Sigmoid colon (tissue), 7 donors: Measurements from ENCODE around the gene AMZ2. TPM values are rescaled to one million over a fixed set of nuclear protein-coding genes. Genes with fewer than 3 reads are reported as not detected.
"Not testable (repeated sequence)": the region's sequence is repeated elsewhere in the genome, so short reads cannot be mapped to it uniquely, and the experiment has no call there.

ENCODE experiments used
- DNase-seq: peaks from one replicate; pipeline ENCODE4 v3.0.0-alpha.2; 2019
- H3K27ac ChIP-seq, 4 donors: fragments of 200-600 bp; sonication (generic); one replicate each; pipeline ENCODE4 v1.5.1; 2016 to 2019; ENCODE audit warnings: mild to moderate bottlenecking in 1 of 4
- H3K27me3 ChIP-seq, 3 donors: fragments of 200-600 bp; sonication (generic); one replicate each; pipeline ENCODE4 v1.5.1; 2019; ENCODE audit warnings: mild to moderate bottlenecking in 1 of 3
- H3K36me3 ChIP-seq, 4 donors: fragments of 200-600 bp; sonication (generic); one replicate each; pipeline ENCODE4 v1.5.1; 2016 to 2019
- H3K4me1 ChIP-seq, 4 donors: fragments of 200-600 bp; sonication (generic); one replicate each; pipeline ENCODE4 v1.5.1; 2017 to 2019
- H3K4me3 ChIP-seq, 4 donors: fragments of 200-600 bp; sonication (generic); one replicate each; pipeline ENCODE4 v1.5.1; 2017 to 2019; ENCODE audit warnings: mild to moderate bottlenecking in 2 of 4, moderate library complexity in 1 of 4
- H3K9me3 ChIP-seq, 4 donors: fragments of 200-600 bp in 3 of 4; sonication (generic) in 3 of 4; one replicate each; pipeline versions ENCODE4 v1.5.1 to v1.6.1; 2013 to 2019
- EP300 ChIP-seq, 4 donors: sonication (generic); formaldehyde crosslinking; IDR thresholded peaks; one replicate each; pipeline ENCODE4 v1.6.1; 2017; ENCODE audit warnings: antibody characterized with exemption in 4 of 4
- POLR2A ChIP-seq, 2 donors: fragments of 450-650 bp; IDR thresholded peaks; one replicate each; pipeline ENCODE4 v1.6.1; 2016; ENCODE audit warnings: antibody characterized with exemption in 2 of 2, mild to moderate bottlenecking in 2 of 2, moderate library complexity in 2 of 2
- POLR2AphosphoS5 ChIP-seq, 4 donors: sonication (generic); formaldehyde crosslinking; IDR thresholded peaks; one replicate each; pipeline ENCODE4 v1.6.1; 2017; ENCODE audit warnings: antibody characterized with exemption in 4 of 4
- WGBS, 2 donors: extraction: QIAGEN DNeasy Blood & Tissue Kit; methylation state at CpG; one replicate each; pipeline ENCODE4 v1.1.7; 2013; 5-methylcytosine and 5-hydroxymethylcytosine counted together
- intact Hi-C: fragments of 100-400 bp; cut with DNase I; formaldehyde crosslinking; loops from one replicate; pipeline ENCODE4 v1.15.1; 2023
- polyA plus RNA-seq, 3 donors: library from polyadenylated mRNA; stranded (reverse); fragments of 200-250 nt; gene quantifications; one replicate each; pipeline ENCODE4 v1.2.3, GENCODE V29; 2013
- total RNA-seq, 4 donors: library from RNA; depleted of rRNA; stranded (reverse); fragments of >200 nt; gene quantifications; one replicate each; pipeline ENCODE4 v1.1.0, GENCODE V29; 2016
- TF ChIP-seq, protein P1 (sequence below), 4 experiments: fragments of 450-650 bp in 3 of 4; fragments of 200-600 bp in 1 of 4; IDR thresholded peaks; one replicate each; pipeline ENCODE4 v1.5.1; 2016 to 2019; ENCODE audit warnings: antibody characterized with exemption in 4 of 4, mild to moderate bottlenecking in 3 of 4, moderate library complexity in 2 of 4
- donor health status: healthy with polysubstance abuse.
- donor health status: Bipolar disorder and iron deficiency.
- donor health status: healthy.

Gene AMZ2
- total and polyA plus RNA-seq, 7 donors, result 30.8 to 80.1 (median 55.9) TPM

DNA sequence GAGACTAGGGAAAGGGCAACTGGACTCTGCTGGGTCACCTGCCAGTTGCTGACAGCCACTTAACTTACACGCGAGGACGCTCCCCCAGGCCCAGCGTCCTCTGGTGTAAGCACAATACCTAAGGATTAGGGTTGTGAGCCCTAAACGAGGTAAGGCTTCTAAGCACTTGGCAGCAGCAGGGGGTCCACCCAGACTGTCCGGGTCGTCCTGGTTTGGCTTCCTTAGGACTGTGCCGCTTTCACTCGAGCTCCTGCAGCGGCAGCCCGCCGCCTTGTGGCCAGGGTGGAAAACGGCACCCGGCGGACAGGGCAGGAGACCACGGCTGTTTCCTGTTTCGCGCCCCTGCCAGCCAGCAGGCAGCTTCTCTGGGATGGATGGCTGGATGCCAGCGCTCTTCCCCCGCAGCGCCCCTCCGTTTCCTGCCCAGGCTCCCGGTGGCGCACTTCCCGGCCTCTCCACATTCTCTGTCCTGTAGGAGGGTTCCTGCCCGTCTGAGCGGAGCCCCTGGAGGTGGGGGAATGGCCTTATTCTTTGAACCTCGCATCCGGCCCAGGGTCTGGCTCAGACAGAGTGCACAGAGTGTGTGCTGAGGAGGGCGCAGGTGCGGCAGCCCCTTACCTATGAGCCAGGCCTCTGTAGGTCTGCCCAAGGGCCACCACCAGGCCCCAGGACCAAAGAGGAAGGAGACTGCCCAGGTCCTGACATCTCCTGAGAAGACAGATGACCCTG, 47.0 kb upstream of the AMZ2 start:
- 3% methylated on average over 31 of the region's 31 CpGs for WGBS, 2 donors
- Histone ChIP-seq H3K36me3 (no peaks in the 10 kb centered on the region), H3K27ac (no peak overlapping the region), H3K9me3 (no peaks in the 10 kb centered on the region), H3K4me3 (peak overlapping the region in 3 of 4 donors; percentile 22 to 30 (median 30)), H3K27me3 (peaks cover 48 to 64% (median 61%) of the 10 kb centered on the region in 3 donors), H3K4me1 (peaks cover 0 to 60% (median 59%) of the 10 kb centered on the region in 4 donors)
- peak; percentile 86 for DNase-seq
- intact Hi-C loops, result loop anchor here (1.0 kb wide), 1 partner anchor 29 kb away; no protein-coding TSS in a partner anchor
- TF ChIP-seq EP300 (IDR thresholded peaks at IDR 0.05) (no peak), POLR2A (IDR thresholded peaks at IDR 0.05) (no peak), POLR2AphosphoS5 (IDR thresholded peaks at IDR 0.05) (no peak)
- TF ChIP-seq, protein P1, sequence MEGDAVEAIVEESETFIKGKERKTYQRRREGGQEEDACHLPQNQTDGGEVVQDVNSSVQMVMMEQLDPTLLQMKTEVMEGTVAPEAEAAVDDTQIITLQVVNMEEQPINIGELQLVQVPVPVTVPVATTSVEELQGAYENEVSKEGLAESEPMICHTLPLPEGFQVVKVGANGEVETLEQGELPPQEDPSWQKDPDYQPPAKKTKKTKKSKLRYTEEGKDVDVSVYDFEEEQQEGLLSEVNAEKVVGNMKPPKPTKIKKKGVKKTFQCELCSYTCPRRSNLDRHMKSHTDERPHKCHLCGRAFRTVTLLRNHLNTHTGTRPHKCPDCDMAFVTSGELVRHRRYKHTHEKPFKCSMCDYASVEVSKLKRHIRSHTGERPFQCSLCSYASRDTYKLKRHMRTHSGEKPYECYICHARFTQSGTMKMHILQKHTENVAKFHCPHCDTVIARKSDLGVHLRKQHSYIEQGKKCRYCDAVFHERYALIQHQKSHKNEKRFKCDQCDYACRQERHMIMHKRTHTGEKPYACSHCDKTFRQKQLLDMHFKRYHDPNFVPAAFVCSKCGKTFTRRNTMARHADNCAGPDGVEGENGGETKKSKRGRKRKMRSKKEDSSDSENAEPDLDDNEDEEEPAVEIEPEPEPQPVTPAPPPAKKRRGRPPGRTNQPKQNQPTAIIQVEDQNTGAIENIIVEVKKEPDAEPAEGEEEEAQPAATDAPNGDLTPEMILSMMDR (IDR thresholded peaks at IDR 0.05), result peak; percentile 69 to 95 (median 84)

DNA sequence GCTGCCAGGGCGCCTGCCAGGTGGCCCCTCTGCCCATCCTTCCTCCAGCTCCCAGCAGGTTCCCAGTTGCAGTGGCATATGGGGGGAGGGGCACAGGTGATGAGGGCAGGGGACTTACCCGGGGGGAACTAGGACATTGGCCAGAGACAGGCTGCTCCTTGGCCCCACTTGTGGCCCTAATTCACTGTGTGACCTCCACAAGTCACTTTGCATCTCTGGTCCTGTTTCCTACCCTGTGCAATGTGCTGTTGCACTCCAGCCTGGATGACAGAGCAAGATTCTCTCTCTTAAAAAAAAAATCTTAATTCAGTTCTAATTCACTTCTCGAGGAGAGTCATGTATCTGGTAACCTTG, 46.4 kb upstream of the AMZ2 start:
- H3K27me3 ChIP-seq, result peaks cover 42 to 59% (median 55%) of the 10 kb centered on the region in 3 donors
- H3K4me3 ChIP-seq, H3K9me3 ChIP-seq, H3K36me3 ChIP-seq, H3K27ac ChIP-seq, intact Hi-C loops, DNase-seq: not testable (repeated sequence)
- peaks cover 0 to 60% (median 54%) of the 10 kb centered on the region in 4 donors for H3K4me1 ChIP-seq
- WGBS, 2 donors, result 37 to 53% methylated on average over 3 of the region's 3 CpGs

DNA sequence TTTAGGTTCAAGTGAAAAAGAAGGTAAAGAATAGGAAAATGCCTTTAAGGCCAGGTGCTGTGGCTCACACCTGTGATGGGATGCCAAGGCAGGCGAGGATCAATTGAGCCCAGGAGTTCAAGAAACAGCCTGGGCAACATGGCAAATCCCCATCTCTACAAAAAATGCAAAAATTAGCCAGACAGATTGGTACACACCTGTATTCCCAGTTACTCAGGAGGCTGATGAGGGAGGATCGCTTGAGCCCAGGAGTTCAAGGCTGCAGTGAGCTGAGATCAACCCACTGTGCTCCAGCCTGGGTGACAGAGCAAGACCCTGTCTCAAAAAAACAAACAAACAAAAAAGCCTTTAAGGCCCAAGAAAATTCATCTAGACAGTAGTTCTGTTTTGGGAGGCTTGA, 45.5 kb upstream of the AMZ2 start:
- Histone ChIP-seq H3K4me1 (peaks cover 0 to 60% (median 46%) of the 10 kb centered on the region in 4 donors), H3K27me3 (peaks cover 33 to 50% (median 46%) of the 10 kb centered on the region in 3 donors)
- H3K36me3 ChIP-seq, intact Hi-C loops, H3K4me3 ChIP-seq, H3K27ac ChIP-seq, DNase-seq, H3K9me3 ChIP-seq: not testable (repeated sequence)
- WGBS, 2 donors, result 70 to 94% methylated on average over 2 of the region's 2 CpGs

DNA sequence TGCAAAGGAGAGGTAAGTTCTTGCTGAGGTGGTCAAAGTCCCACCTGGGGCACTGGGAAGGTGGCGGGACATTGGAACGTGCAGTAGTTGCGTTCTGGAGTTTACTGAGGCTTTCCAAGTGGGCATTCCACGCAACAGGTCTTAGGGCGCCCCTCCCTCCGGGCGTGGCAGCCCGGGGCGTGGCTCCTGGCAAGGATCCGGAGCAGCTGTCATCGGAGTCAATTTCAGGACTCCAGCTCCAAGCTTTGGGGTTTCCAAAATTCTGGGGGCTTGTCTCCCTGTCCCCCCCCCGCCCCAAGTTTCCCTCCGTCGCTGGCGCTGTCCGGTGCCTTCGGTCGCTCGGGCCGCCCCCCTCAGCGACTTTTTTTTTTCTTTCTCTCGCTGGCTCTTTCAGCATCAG, 43.1 kb upstream of the AMZ2 start:
- Histone ChIP-seq H3K4me1 (peaks cover 0 to 35% (median 23%) of the 10 kb centered on the region in 4 donors), H3K4me3 (peak overlapping the region; percentile 66 to 96 (median 80)), H3K9me3 (no peaks in the 10 kb centered on the region), H3K27me3 (peaks cover 9 to 25% (median 22%) of the 10 kb centered on the region in 3 donors), H3K36me3 (peaks cover 0 to 1% (median 0%) of the 10 kb centered on the region in 4 donors), H3K27ac (peak overlapping the region; percentile 88 to 89 (median 88))
- no peak for DNase-seq
- WGBS, 2 donors, result 2 to 4% methylated on average over 22 of the region's 22 CpGs
- no peak for TF ChIP-seq POLR2A (IDR thresholded peaks at IDR 0.05)
- no peak for TF ChIP-seq POLR2AphosphoS5 (IDR thresholded peaks at IDR 0.05)
- TF ChIP-seq, protein P1 (IDR thresholded peaks at IDR 0.05), result no peak
- intact Hi-C loops, result loop anchor here (2.0 to 5.0 kb wide), 2 partner anchors 44 to 258 kb away; partner anchors contain the start of gene AMZ2

DNA sequence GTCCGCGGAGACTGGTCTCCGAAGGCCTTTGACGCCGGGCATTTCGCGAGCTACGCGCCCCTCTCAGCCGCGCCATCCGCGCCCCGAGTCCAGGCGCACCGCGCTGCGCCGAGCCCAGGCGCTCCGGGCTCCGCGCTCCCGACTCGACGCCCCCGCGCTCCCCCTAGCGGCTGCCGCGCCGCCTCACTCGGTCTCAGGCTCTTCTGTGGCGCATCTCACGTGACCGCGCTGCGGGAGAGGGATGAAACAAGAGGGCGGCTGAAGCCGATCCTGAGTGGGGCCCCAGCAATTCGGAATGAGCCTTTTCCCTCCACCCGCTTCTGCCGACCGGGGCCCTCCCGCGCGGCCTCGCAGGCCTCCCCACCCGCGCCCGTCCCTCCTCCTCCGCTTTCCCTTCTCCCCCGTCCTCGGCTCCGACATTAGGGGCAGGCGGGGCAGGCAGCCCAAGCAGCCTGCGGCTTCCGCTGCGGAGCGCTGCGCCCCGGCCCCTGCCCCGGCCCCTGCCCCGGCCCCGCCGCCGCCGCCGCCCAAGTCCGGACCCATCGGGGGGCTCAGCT, 42.5 kb upstream of the AMZ2 start:
- TF ChIP-seq, protein P1 (IDR thresholded peaks at IDR 0.05), result peak; percentile 44 to 96 (median 58)
- TF ChIP-seq POLR2AphosphoS5 (IDR thresholded peaks at IDR 0.05) (peak; percentile 82 to 91 (median 90)), EP300 (IDR thresholded peaks at IDR 0.05) (no peak), POLR2A (IDR thresholded peaks at IDR 0.05) (peak; percentile 28 to 53)
- Histone ChIP-seq H3K9me3 (no peaks in the 10 kb centered on the region), H3K27me3 (peaks cover 3 to 19% (median 16%) of the 10 kb centered on the region in 3 donors), H3K27ac (peak overlapping the region; percentile 88 to 89 (median 88)), H3K4me1 (peaks cover 0 to 30% (median 17%) of the 10 kb centered on the region in 4 donors), H3K36me3 (peaks cover 0 to 7% (median 0%) of the 10 kb centered on the region in 4 donors), H3K4me3 (peak overlapping the region; percentile 66 to 96 (median 80))
- peak; percentile 94 for DNase-seq
- intact Hi-C loops, result loop anchor here (2.0 to 5.0 kb wide), 2 partner anchors 43 to 257 kb away; partner anchors contain the start of gene AMZ2
- 1% methylated on average over 71 of the region's 71 CpGs for WGBS, 2 donors
